ENCODE measurements around the gene DACH1. TPM values are rescaled to one million over a fixed set of nuclear protein-coding genes. Genes with fewer than 3 reads are reported as not detected.

The DACH1 gene
- total RNA-seq, 2 experiments from 2014 or later, result 0.71 to 0.89 TPM

- POLR2A ChIA-PET, result no interaction called here
Measured at GRCh38 chr13:71619096-71619495, 247.9 kb downstream of the DACH1 start.

GRCh38 chr13:71618159-71618558 lies 248.8 kb downstream of the DACH1 start:
- no peaks in the 10 kb centered on the region for H3K4me1 ChIP-seq (ENCODE audit: insufficient read depth, low read length)
- ATAC-seq (ENCODE audit: poor library complexity) (no peak), DNase-seq (no peak)
- Mint-ChIP-seq H3K9me3 (no peaks in the 10 kb centered on the region), H3K27me3 (no peaks in the 10 kb centered on the region), H3K4me1 (ENCODE audit: low read depth) (peaks cover 4% of the 10 kb centered on the region), H3K36me3 (ENCODE audit: low read depth) (no peaks in the 10 kb centered on the region), H3K27ac (no peak overlapping the region), H3K4me3 (no peak overlapping the region)
- H3K27ac ChIP-seq (ENCODE audit: low read depth in 1 of 2, low read length in 2 of 2), result no peak overlapping the region
- ChIA-PET POLR2A (no interaction called here), CTCF (no interaction called here)
- no peaks in the 10 kb centered on the region for H3K36me3 ChIP-seq (ENCODE audit: insufficient read depth, low read length)
- TF ChIP-seq CTCF (IDR thresholded peaks at IDR 0.05), result no peak
- no peaks in the 10 kb centered on the region for H3K27me3 ChIP-seq (ENCODE audit: control insufficient read depth in 1 of 2, insufficient read depth in 2 of 2, low read length in 2 of 2)
- H3K9me3 ChIP-seq (ENCODE audit: control insufficient read depth in 1 of 2, insufficient read depth in 1 of 2, low read length in 2 of 2), result peaks cover 0 to 4% of the 10 kb centered on the region in 2 experiments
- intact Hi-C loops (cut with DNase I, micrococcal nuclease), result no loop called here
- no peak overlapping the region for H3K4me3 ChIP-seq (ENCODE audit: low read length)

More at GRCh38 chr13:71619096-71619495, 247.9 kb downstream of the DACH1 start:
- Histone ChIP-seq H3K27me3 (ENCODE audit: control insufficient read depth in 1 of 2, insufficient read depth in 2 of 2, low read length in 2 of 2) (no peaks in the 10 kb centered on the region), H3K4me3 (ENCODE audit: low read length) (no peak overlapping the region), H3K36me3 (ENCODE audit: insufficient read depth, low read length) (no peaks in the 10 kb centered on the region), H3K27ac (ENCODE audit: low read depth in 1 of 2, low read length in 2 of 2) (no peak overlapping the region), H3K9me3 (ENCODE audit: control insufficient read depth in 1 of 2, insufficient read depth in 1 of 2, low read length in 2 of 2) (peaks cover 0 to 4% of the 10 kb centered on the region in 2 experiments), H3K4me1 (ENCODE audit: insufficient read depth, low read length) (no peaks in the 10 kb centered on the region)
- H3K4me1 Mint-ChIP-seq (ENCODE audit: low read depth), result no peaks in the 10 kb centered on the region
- ATAC-seq (ENCODE audit: poor library complexity), result no peak
- CTCF ChIA-PET, result no interaction called here
- H3K9me3 Mint-ChIP-seq, result no peaks in the 10 kb centered on the region
- no peaks in the 10 kb centered on the region for H3K36me3 Mint-ChIP-seq (ENCODE audit: low read depth)
- intact Hi-C loops (cut with DNase I, micrococcal nuclease), result no loop called here
- no peak overlapping the region for H3K27ac Mint-ChIP-seq
- no peaks in the 10 kb centered on the region for H3K27me3 Mint-ChIP-seq
- TF ChIP-seq CTCF (IDR thresholded peaks at IDR 0.05), result no peak
- DNase-seq, result no peak
- H3K4me3 Mint-ChIP-seq, result no peak overlapping the region

GRCh38 chr13:71617265-71617664 lies 249.7 kb downstream of the DACH1 start:
- no peaks in the 10 kb centered on the region for H3K4me1 ChIP-seq (ENCODE audit: insufficient read depth, low read length)
- Mint-ChIP-seq H3K4me3 (no peak overlapping the region), H3K4me1 (ENCODE audit: low read depth) (peaks cover 5% of the 10 kb centered on the region), H3K27ac (no peak overlapping the region), H3K27me3 (no peaks in the 10 kb centered on the region), H3K9me3 (no peaks in the 10 kb centered on the region), H3K36me3 (ENCODE audit: low read depth) (no peaks in the 10 kb centered on the region)
- no peak for DNase-seq
- H3K36me3 ChIP-seq (ENCODE audit: insufficient read depth, low read length), result no peaks in the 10 kb centered on the region
- H3K27me3 ChIP-seq (ENCODE audit: control insufficient read depth in 1 of 2, insufficient read depth in 2 of 2, low read length in 2 of 2), result no peaks in the 10 kb centered on the region
- CTCF ChIA-PET, result no interaction called here
- ATAC-seq (ENCODE audit: poor library complexity), result no peak
- intact Hi-C loops (cut with DNase I, micrococcal nuclease), result no loop called here
- H3K9me3 ChIP-seq (ENCODE audit: control insufficient read depth in 1 of 2, insufficient read depth in 1 of 2, low read length in 2 of 2), result peaks cover 0 to 4% of the 10 kb centered on the region in 2 experiments
- TF ChIP-seq CTCF (IDR thresholded peaks at IDR 0.05), result no peak
- H3K27ac ChIP-seq (ENCODE audit: low read depth in 1 of 2, low read length in 2 of 2), result no peak overlapping the region
- H3K4me3 ChIP-seq (ENCODE audit: low read length), result no peak overlapping the region
- POLR2A ChIA-PET, result no interaction called here

All from CD4-positive, alpha-beta T cell (primary cell).